GM23338 (cell line): ENCODE results near the gene SLC6A1.
A peak's percentile ranks its signal among the peaks of the same experiment; 100 is the strongest.

Source experiments
- CREB1 ChIP-seq: fragments of 250-450 bp; sonication (Bioruptor Pico); IDR thresholded peaks from 2 replicates; pipeline ENCODE4 v1.5.0; 2020; ENCODE audit warnings: low read depth, mild to moderate bottlenecking, moderate library complexity
- CTCF ChIP-seq, 2 experiments: fragments of 200-600 bp in 1 of 2; sonication (generic) in 1 of 2; conservative IDR thresholded peaks; 2 replicates each; pipeline versions ENCODE4 v1.5.1 to v1.6.1; 2016 to 2017; ENCODE audit warnings: antibody characterized with exemption in 2 of 2, low read depth in 2 of 2, mild to moderate bottlenecking in 2 of 2, moderate library complexity in 1 of 2
- JUNB ChIP-seq: IDR thresholded peaks from one replicate; pipeline ENCODE4 v1.6.1; 2016; ENCODE audit warnings: antibody characterized with exemption; ENCODE audit not compliant: unreplicated experiment
- NANOG ChIP-seq: IDR thresholded peaks from 2 replicates; pipeline ENCODE4 v1.6.1; 2016; ENCODE audit warnings: antibody characterized with exemption, borderline replicate concordance
- POLR2AphosphoS5 ChIP-seq: IDR thresholded peaks from 2 replicates; pipeline ENCODE4 v1.6.1; 2016; ENCODE audit warnings: antibody characterized with exemption, low read depth
- REST ChIP-seq: IDR thresholded peaks from one replicate; pipeline ENCODE4 v1.6.1; 2018; ENCODE audit warnings: antibody characterized with exemption; ENCODE audit not compliant: unreplicated experiment

- peak; percentile 15 to 47; a peak in 2 of 4 replicates for TF ChIP-seq CTCF (conservative IDR thresholded peaks at IDR 0.05; ENCODE audit: low read depth in 2 of 2)
- no peak for TF ChIP-seq JUNB
- no peak for TF ChIP-seq POLR2AphosphoS5
- TF ChIP-seq REST: no peak
- TF ChIP-seq CREB1 (CRISPR knock-in tag): no peak
- no peak for TF ChIP-seq NANOG
Observed at GRCh38 chr3:11045536-11045935, 53.0 kb downstream of the SLC6A1 start.
